Epithelial cell of proximal tubule (primary cell): ENCODE measurements around the gene GPR89A. TPM values are rescaled to one million over a fixed set of nuclear protein-coding genes. Genes with fewer than 3 reads are reported as not detected.
A peak's percentile ranks its signal among the peaks of the same experiment; 100 is the strongest.

Experiments used
- DNase-seq: peaks from one replicate; pipeline ENCODE4 v3.0.0-alpha.2; 2011; ENCODE audit warnings: low read depth
- H3K4me3 ChIP-seq: 2 replicates; pipeline ENCODE4 v1.5.1; 2011; ENCODE audit warnings: low read depth, mild to moderate bottlenecking, low read length
- CTCF ChIP-seq: conservative IDR thresholded peaks from 2 replicates; pipeline ENCODE4 v1.5.1; 2012; ENCODE audit warnings: low read depth, mild to moderate bottlenecking, low read length
- total RNA-seq: library from RNA; depleted of rRNA; stranded (reverse); fragments of >200 nt; gene quantifications from 2 replicates; pipeline ENCODE4 v1.2.3, GENCODE V29; 2015

GPR89A gene
- total RNA-seq, 1 donor from 2014 or later = 23.5 TPM

- DNase-seq = no peak
- no peak for TF ChIP-seq CTCF
- peak overlapping the region; percentile 70 for H3K4me3 ChIP-seq
These were observed 97.8 kb downstream of the GPR89A start for GRCh38 chr1:145705622-145706021.

- TF ChIP-seq CTCF = no peak
- peak overlapping the region; percentile 70 for H3K4me3 ChIP-seq
- DNase-seq = no peak
These were observed 98.4 kb downstream of the GPR89A start for GRCh38 chr1:145706086-145706664.

- no peak for TF ChIP-seq CTCF
- H3K4me3 ChIP-seq = peak within 1 kb of the TSS; percentile 70
- no peak for DNase-seq
These were observed 99.5 kb downstream of the GPR89A start, which contains the start of gene PDZK1 for GRCh38 chr1:145707183-145707867. Gene PDZK1 (minus strand): TSS chr1:145707368. CDS start chr1:145688021, 19,347 bp downstream.

GRCh38 chr1:145708063-145708462, 100.3 kb downstream of the GPR89A start:
- no peak for TF ChIP-seq CTCF
- no peak for DNase-seq
- peak overlapping the region; percentile 70 for H3K4me3 ChIP-seq

GRCh38 chr1:145710291-145711027, 102.7 kb downstream of the GPR89A start:
- TF ChIP-seq CTCF = no peak
- DNase-seq = no peak
- H3K4me3 ChIP-seq = no peak overlapping the region

GRCh38 chr1:145711213-145711651, 103.4 kb downstream of the GPR89A start:
- no peak for TF ChIP-seq CTCF
- DNase-seq = peak; percentile 93
- no peak overlapping the region for H3K4me3 ChIP-seq
